Measurements from ENCODE around the gene CLCN3.
A peak's percentile ranks its signal among the peaks of the same experiment; 100 is the strongest.

The CLCN3 gene

GRCh38 chr4:169657470-169658107 lies 37.2 kb downstream of the CLCN3 start:
- TF ChIP-seq POLR2A (IDR thresholded peaks at IDR 0.05; ENCODE audit: extremely low read depth, insufficient read length) (no peak), MYC (IDR thresholded peaks at IDR 0.05; ENCODE audit: low read depth, low read length) (no peak), CTCF (IDR thresholded peaks at IDR 0.05; ENCODE audit: low read depth, low read length) (no peak)
- TF ChIP-seq, protein P1, sequence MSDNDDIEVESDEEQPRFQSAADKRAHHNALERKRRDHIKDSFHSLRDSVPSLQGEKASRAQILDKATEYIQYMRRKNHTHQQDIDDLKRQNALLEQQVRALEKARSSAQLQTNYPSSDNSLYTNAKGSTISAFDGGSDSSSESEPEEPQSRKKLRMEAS (IDR thresholded peaks at IDR 0.05; ENCODE audit: low read depth, low read length): no peak
- H3K4me3 ChIP-seq (ENCODE audit: low read depth, low read length): no peak overlapping the region
- no peak for DNase-seq (ENCODE audit: low read depth)

- no peak for DNase-seq (ENCODE audit: low read depth)
- TF ChIP-seq, protein P1 (IDR thresholded peaks at IDR 0.05; ENCODE audit: low read depth, low read length): no peak
- no peak for TF ChIP-seq CTCF (IDR thresholded peaks at IDR 0.05; ENCODE audit: low read depth, low read length)
- TF ChIP-seq POLR2A (IDR thresholded peaks at IDR 0.05; ENCODE audit: extremely low read depth, insufficient read length): no peak
- no peak for TF ChIP-seq MYC (IDR thresholded peaks at IDR 0.05; ENCODE audit: low read depth, low read length)
- no peak overlapping the region for H3K4me3 ChIP-seq (ENCODE audit: low read depth, low read length)
Measured at GRCh38 chr4:169658196-169658595, 37.8 kb downstream of the CLCN3 start.

- peak; percentile 2 for DNase-seq (ENCODE audit: low read depth)
- peak overlapping the region; percentile 67 for H3K4me3 ChIP-seq (ENCODE audit: low read depth, low read length)
- TF ChIP-seq, protein P1 (IDR thresholded peaks at IDR 0.05; ENCODE audit: low read depth, low read length): no peak
- TF ChIP-seq CTCF (IDR thresholded peaks at IDR 0.05; ENCODE audit: low read depth, low read length) (no peak), POLR2A (IDR thresholded peaks at IDR 0.05; ENCODE audit: extremely low read depth, insufficient read length) (no peak), MYC (IDR thresholded peaks at IDR 0.05; ENCODE audit: low read depth, low read length) (no peak)
Measured at GRCh38 chr4:169658975-169659715, 38.8 kb downstream of the CLCN3 start.

- peak; percentile 95 for DNase-seq (ENCODE audit: low read depth)
- H3K4me3 ChIP-seq (ENCODE audit: low read depth, low read length): peak overlapping the region; percentile 67
- TF ChIP-seq MYC (IDR thresholded peaks at IDR 0.05; ENCODE audit: low read depth, low read length) (no peak), POLR2A (IDR thresholded peaks at IDR 0.05; ENCODE audit: extremely low read depth, insufficient read length) (peak; percentile 41), CTCF (IDR thresholded peaks at IDR 0.05; ENCODE audit: low read depth, low read length) (no peak)
- TF ChIP-seq, protein P1 (IDR thresholded peaks at IDR 0.05; ENCODE audit: low read depth, low read length): no peak; the same call in 1 of the 2 replicates
Measured at GRCh38 chr4:169659716-169660670, 39.6 kb downstream of the CLCN3 start.

- TF ChIP-seq CTCF (IDR thresholded peaks at IDR 0.05; ENCODE audit: low read depth, low read length) (no peak), POLR2A (IDR thresholded peaks at IDR 0.05; ENCODE audit: extremely low read depth, insufficient read length) (no peak), MYC (IDR thresholded peaks at IDR 0.05; ENCODE audit: low read depth, low read length) (no peak)
- TF ChIP-seq, protein P1 (IDR thresholded peaks at IDR 0.05; ENCODE audit: low read depth, low read length): no peak
- peak; percentile 4 for DNase-seq (ENCODE audit: low read depth)
- peak overlapping the region; percentile 67 for H3K4me3 ChIP-seq (ENCODE audit: low read depth, low read length)
Measured at GRCh38 chr4:169660929-169661328, 40.6 kb downstream of the CLCN3 start.

All from NB4 (cell line).